ENCODE measurements around the gene KLHL3. TPM values are rescaled to one million over a fixed set of nuclear protein-coding genes. Genes with fewer than 3 reads are reported as not detected.

Gene KLHL3
- total RNA-seq, 1 experiment from 2014 or later, result 3.5 TPM

- CTCF ChIA-PET, result interaction anchor here (1.1 kb wide), 1 partner anchor 20 kb away, joined by 3 read pairs; no protein-coding TSS in a partner anchor
Measured at GRCh38 chr5:137639645-137640044, 96.2 kb downstream of the KLHL3 start.

DNA sequence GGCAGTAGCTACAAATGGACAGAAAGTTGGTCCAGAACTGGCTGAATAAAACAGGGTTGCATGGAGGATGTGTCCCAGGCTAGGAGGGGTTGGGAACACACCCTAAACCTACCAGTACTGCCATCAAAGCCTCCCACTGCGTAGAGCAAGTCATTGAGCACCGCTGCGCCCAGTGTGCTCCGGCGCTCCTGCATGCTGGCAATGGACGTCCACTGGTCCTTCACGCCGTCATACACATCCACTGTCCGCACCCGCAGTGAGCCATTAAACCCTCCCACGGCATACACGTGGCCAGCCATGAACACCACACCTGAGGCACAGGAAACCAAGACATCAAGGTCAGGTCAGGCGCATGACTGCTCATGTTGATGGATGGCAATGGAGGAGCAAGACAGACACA lies 97.0 kb downstream of the KLHL3 start:
- no peaks in the 10 kb centered on the region for H3K9me3 Mint-ChIP-seq (ENCODE audit: unreplicated experiment)
- Histone ChIP-seq H3K27me3 (replicated peaks; ENCODE audit: control insufficient read depth, insufficient read depth, low read length) (no peaks in the 10 kb centered on the region), H3K36me3 (ENCODE audit: control insufficient read depth, insufficient read depth, low read length) (no peaks in the 10 kb centered on the region), H3K4me3 (ENCODE audit: low read depth, low read length) (no peak overlapping the region), H3K9me3 (no peaks in the 10 kb centered on the region), H3K4me1 (no peaks in the 10 kb centered on the region)
- TF ChIP-seq CTCF (IDR thresholded peaks at IDR 0.05; ENCODE audit: insufficient read depth in 1 of 2, low read depth in 1 of 2, low read length in 1 of 2, severe bottlenecking in 1 of 2, unreplicated experiment in 1 of 2), result no peak
- intact Hi-C loops (cut with micrococcal nuclease; ENCODE audit: unreplicated experiment), result no loop called here
- no peak overlapping the region for H3K4me3 Mint-ChIP-seq (ENCODE audit: unreplicated experiment)
- peaks cover 9% of the 10 kb centered on the region for H3K27me3 Mint-ChIP-seq (ENCODE audit: insufficient read depth, unreplicated experiment)
- no peak for DNase-seq
- ChIA-PET POLR2A (no interaction called here), CTCF (interaction anchor here (1.1 kb wide), 1 partner anchor 21 kb away, joined by 3 read pairs; no protein-coding TSS in a partner anchor)
- no peaks in the 10 kb centered on the region for H3K4me1 Mint-ChIP-seq (ENCODE audit: low read depth, unreplicated experiment)
- H3K36me3 Mint-ChIP-seq (ENCODE audit: insufficient read depth, unreplicated experiment), result no peaks in the 10 kb centered on the region
- H3K27ac Mint-ChIP-seq (ENCODE audit: unreplicated experiment), result no peak overlapping the region
- BruUV-seq (replicated peaks), result no TSS peak

More at GRCh38 chr5:137639645-137640044, 96.2 kb downstream of the KLHL3 start:
- H3K4me3 ChIP-seq (ENCODE audit: low read depth, low read length), result no peak overlapping the region
- H3K27me3 Mint-ChIP-seq (ENCODE audit: insufficient read depth, unreplicated experiment), result peaks cover 5% of the 10 kb centered on the region
- POLR2A ChIA-PET, result no interaction called here
- no peaks in the 10 kb centered on the region for H3K36me3 ChIP-seq (ENCODE audit: control insufficient read depth, insufficient read depth, low read length)
- peaks cover 5% of the 10 kb centered on the region for H3K9me3 ChIP-seq
- H3K4me1 Mint-ChIP-seq (ENCODE audit: low read depth, unreplicated experiment), result no peaks in the 10 kb centered on the region
- no peaks in the 10 kb centered on the region for H3K4me1 ChIP-seq
- intact Hi-C loops (cut with micrococcal nuclease; ENCODE audit: unreplicated experiment), result no loop called here
- DNase-seq, result no peak
- no peaks in the 10 kb centered on the region for H3K27me3 ChIP-seq (replicated peaks; ENCODE audit: control insufficient read depth, insufficient read depth, low read length)
- no peaks in the 10 kb centered on the region for H3K9me3 Mint-ChIP-seq (ENCODE audit: unreplicated experiment)
- H3K27ac Mint-ChIP-seq (ENCODE audit: unreplicated experiment), result no peak overlapping the region
- no peaks in the 10 kb centered on the region for H3K36me3 Mint-ChIP-seq (ENCODE audit: insufficient read depth, unreplicated experiment)
- TF ChIP-seq CTCF (IDR thresholded peaks at IDR 0.05; ENCODE audit: insufficient read depth in 1 of 2, low read depth in 1 of 2, low read length in 1 of 2, severe bottlenecking in 1 of 2, unreplicated experiment in 1 of 2), result no peak
- BruUV-seq (replicated peaks), result no TSS peak
- no peak overlapping the region for H3K4me3 Mint-ChIP-seq (ENCODE audit: unreplicated experiment)

- intact Hi-C loops (cut with micrococcal nuclease; ENCODE audit: unreplicated experiment), result no loop called here
- no peak overlapping the region for H3K27ac Mint-ChIP-seq (ENCODE audit: unreplicated experiment)
Measured at GRCh38 chr5:137636830-137637714, 98.8 kb downstream of the KLHL3 start.

More at GRCh38 chr5:137636830-137637714, 98.8 kb downstream of the KLHL3 start:
- Histone ChIP-seq H3K36me3 (ENCODE audit: control insufficient read depth, insufficient read depth, low read length) (no peaks in the 10 kb centered on the region), H3K4me3 (ENCODE audit: low read depth, low read length) (no peak overlapping the region), H3K27me3 (replicated peaks; ENCODE audit: control insufficient read depth, insufficient read depth, low read length) (no peaks in the 10 kb centered on the region), H3K9me3 (peaks cover 7% of the 10 kb centered on the region), H3K4me1 (no peaks in the 10 kb centered on the region)
- Mint-ChIP-seq H3K9me3 (ENCODE audit: unreplicated experiment) (peaks cover 2% of the 10 kb centered on the region), H3K36me3 (ENCODE audit: insufficient read depth, unreplicated experiment) (no peaks in the 10 kb centered on the region), H3K27me3 (ENCODE audit: insufficient read depth, unreplicated experiment) (peaks cover 5% of the 10 kb centered on the region), H3K4me3 (ENCODE audit: unreplicated experiment) (no peak overlapping the region), H3K4me1 (ENCODE audit: low read depth, unreplicated experiment) (no peaks in the 10 kb centered on the region)
- POLR2A ChIA-PET, result no interaction called here
- CTCF ChIA-PET, result no interaction called here
- no TSS peak for BruUV-seq (replicated peaks)
- TF ChIP-seq CTCF (IDR thresholded peaks at IDR 0.05; ENCODE audit: insufficient read depth in 1 of 2, low read depth in 1 of 2, low read length in 1 of 2, severe bottlenecking in 1 of 2, unreplicated experiment in 1 of 2), result no peak
- no peak for DNase-seq

Measured in Caco-2 (cell line).